GM13977 (cell line): ENCODE data around the gene SOX5.

Experiments used
- DNase-seq: peaks from one replicate; pipeline ENCODE4 v3.0.0; 2012; ENCODE audit warnings: low spot score
- CTCF ChIP-seq: IDR thresholded peaks from 2 replicates; pipeline ENCODE4 v1.5.1; 2012; ENCODE audit warnings: mild to moderate bottlenecking, control low read depth; ENCODE audit not compliant: insufficient read depth; ENCODE audit errors: extremely low read depth, missing control alignments
- in situ Hi-C: fragments of 300-500 bp; cut with MboI; formaldehyde crosslinking; loops from one replicate; pipeline ENCODE4 v1.12.0; 2022; ENCODE audit warnings: low sequenced_read_pairs, low pct_unique_long_range_greater_than_20kb, mixed read lengths, inconsistent platforms; ENCODE audit not compliant: unreplicated experiment

SOX5 gene

GRCh38 chr12:23949348-23950209 lies at the start of gene SOX5:
Gene SOX5 (minus strand): TSS chr12:23949670. CDS start chr12:23949601, 69 bp downstream.
- DNase-seq, result no peak
- no peak for TF ChIP-seq CTCF
- in situ Hi-C loops, result no loop called here

DNA sequence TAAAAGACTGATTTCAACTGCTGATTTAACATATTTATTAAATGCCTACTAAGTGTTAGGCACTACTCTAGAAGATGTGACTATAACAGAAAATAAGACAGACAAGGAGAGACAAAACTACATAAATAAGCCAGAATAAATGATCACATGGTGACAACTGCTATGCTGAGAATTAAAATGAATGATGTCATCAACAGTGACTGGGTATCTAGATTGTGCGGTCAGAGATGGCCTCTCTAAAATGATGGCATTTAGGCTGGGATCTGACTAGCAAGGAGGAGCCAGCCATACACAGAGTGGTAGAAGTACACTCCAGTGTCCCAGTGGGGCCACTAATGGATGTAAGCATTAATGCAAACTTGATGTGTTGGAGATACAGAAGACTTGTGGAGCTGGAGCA lies 37.6 kb upstream of the SOX5 start:
- no peak for DNase-seq
- no peak for TF ChIP-seq CTCF
- in situ Hi-C loops, result no loop called here

GRCh38 chr12:23980826-23981225 lies 31.4 kb upstream of the SOX5 start:
- in situ Hi-C loops, result no loop called here
- no peak for DNase-seq
- no peak for TF ChIP-seq CTCF

DNA sequence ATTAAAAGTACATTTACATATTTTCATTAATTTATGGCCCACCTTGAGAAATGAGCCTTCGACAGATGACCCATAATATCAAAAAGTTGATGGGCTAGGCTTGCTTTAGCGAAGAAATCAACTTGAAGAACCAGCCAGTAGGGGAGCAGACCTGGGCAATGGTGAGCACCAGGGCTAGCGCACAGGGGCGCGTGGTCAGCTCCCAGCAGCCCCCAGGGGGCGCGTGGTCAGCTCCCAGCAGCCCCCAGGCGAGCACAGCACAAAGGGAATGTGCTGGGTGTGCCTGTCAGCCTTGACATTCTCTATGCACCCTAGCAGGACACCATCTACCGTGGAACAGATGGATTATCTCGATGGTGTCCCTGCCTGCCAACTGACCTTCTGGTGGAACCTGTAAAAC lies 15.3 kb upstream of the SOX5 start:
- no peak for TF ChIP-seq CTCF
- in situ Hi-C loops, result no loop called here

DNA sequence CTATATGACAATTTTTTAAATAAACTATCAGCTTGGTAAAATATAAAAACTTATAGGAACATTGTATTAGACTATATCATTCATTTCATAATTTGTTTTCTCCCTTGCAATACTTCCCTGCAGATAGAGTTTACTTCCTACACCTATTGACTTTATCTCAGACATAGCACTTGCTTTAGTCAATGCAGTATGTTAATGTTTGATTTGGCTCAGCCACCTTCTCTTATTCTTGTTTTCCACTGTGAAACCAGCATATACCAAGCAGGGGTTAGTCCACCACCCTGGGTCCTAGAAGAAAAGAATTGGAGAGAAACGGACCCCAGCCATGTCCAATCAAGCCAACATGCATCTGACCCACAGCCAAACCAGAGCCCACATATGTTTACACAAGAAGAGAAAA lies 10.4 kb upstream of the SOX5 start:
- no peak for DNase-seq
- in situ Hi-C loops, result no loop called here
- TF ChIP-seq CTCF, result no peak

More for the DNA sequence above, 15.3 kb upstream of the SOX5 start:
- no peak for DNase-seq

DNA sequence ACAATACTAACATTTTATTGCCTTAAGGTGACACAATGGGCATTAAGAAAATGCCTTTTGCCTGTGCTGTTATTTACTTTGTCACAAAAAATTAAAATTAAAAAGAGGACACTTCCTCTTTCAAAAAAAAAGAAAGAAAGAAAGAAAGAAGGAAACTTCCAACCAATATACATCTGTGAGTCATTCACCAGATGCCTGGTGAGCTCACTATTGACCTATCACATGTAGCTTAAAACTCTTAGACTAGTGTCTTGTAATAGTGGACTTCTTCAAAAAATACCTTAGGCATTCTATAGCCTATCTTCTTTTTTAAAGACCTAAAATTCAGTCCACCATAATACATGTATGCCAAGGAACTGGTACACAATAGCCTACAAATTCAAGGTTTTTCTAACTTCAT lies 4.9 kb upstream of the SOX5 start:
- TF ChIP-seq CTCF, result no peak
- in situ Hi-C loops, result no loop called here
- DNase-seq, result no peak
